IMR-90 (cell line): ENCODE measurements around the gene CYP46A1. TPM values are rescaled to one million over a fixed set of nuclear protein-coding genes. Genes with fewer than 3 reads are reported as not detected.

Experiments
- ATAC-seq: fragments of 200-7000 bp; cut with Tn5 transposase; 2 replicates; pipeline ENCODE4 v1.9.1; 2020; ENCODE audit warnings: low read depth, mild to moderate bottlenecking, moderate library complexity
- BruUV-seq: library from RNA; stranded (reverse); fragments of 400-500 nt; replicated peaks from 2 replicates; lab custom pipeline; 2021; lab: Mats Ljungman, UMichigan
- CTCF ChIA-PET: fragments of 300-600 bp; formaldehyde crosslinking; extraction: SDS; loops from one replicate; lab custom pipeline; 2021; ENCODE audit warnings: antibody characterized with exemption; lab: Yijun Ruan, JAX
- POLR2A ChIA-PET: fragments of 300-600 bp; sonication (Branson Sonifier 250); formaldehyde crosslinking; loops from one replicate; lab custom pipeline; 2022; ENCODE audit warnings: antibody characterized with exemption; ENCODE audit not compliant: unreplicated experiment; lab: Charles Lee
- DNase-seq: peaks from one replicate; pipeline ENCODE4 v3.0.0; 2013
- H2AFZ ChIP-seq: replicated peaks from 2 replicates; pipeline ENCODE3; 2013; ENCODE audit warnings: low read length, mild to moderate bottlenecking; ENCODE audit not compliant: poor library complexity
- H2AK5ac ChIP-seq: 2 replicates; pipeline ENCODE4 v1.6.1; 2013; ENCODE audit warnings: low read depth, low read length, inconsistent platforms
- H2AK9ac ChIP-seq: replicated peaks from 2 replicates; pipeline ENCODE3; 2013; ENCODE audit warnings: mild to moderate bottlenecking, low read depth, low read length, moderate library complexity; ENCODE audit not compliant: poor library complexity
- H2BK120ac ChIP-seq: 2 replicates; pipeline ENCODE4 v1.6.1; 2013; ENCODE audit warnings: low read depth, low read length, inconsistent platforms
- H2BK15ac ChIP-seq: 3 replicates; pipeline ENCODE4 v1.6.1; 2013; ENCODE audit warnings: low read depth, low read length, inconsistent platforms
- H2BK20ac ChIP-seq: 2 replicates; pipeline ENCODE4 v1.6.1; 2013; ENCODE audit warnings: low read depth, mild to moderate bottlenecking, inconsistent platforms, low read length, moderate library complexity
- H2BK5ac ChIP-seq: 2 replicates; pipeline ENCODE4 v1.6.1; 2013; ENCODE audit warnings: mild to moderate bottlenecking, low read depth, low read length, inconsistent platforms; ENCODE audit not compliant: poor library complexity, severe bottlenecking
- H3K14ac ChIP-seq: replicated peaks from 2 replicates; pipeline ENCODE4 v1.6.1; 2013; ENCODE audit warnings: low read depth, low read length, inconsistent platforms
- H3K18ac ChIP-seq: 2 replicates; pipeline ENCODE4 v1.6.1; 2013; ENCODE audit warnings: low read depth, low read length, control low read depth
- H3K23ac ChIP-seq: 2 replicates; pipeline ENCODE4 v1.6.1; 2013; ENCODE audit warnings: low read depth, low read length, inconsistent platforms
- H3K27ac ChIP-seq: 2 replicates; pipeline ENCODE4 v1.5.1; 2013; ENCODE audit warnings: mild to moderate bottlenecking, control low read depth, low read length; ENCODE audit not compliant: insufficient read depth
- H3K27me3 ChIP-seq: 2 replicates; pipeline ENCODE4 v1.6.1; 2013; ENCODE audit warnings: low read length; ENCODE audit not compliant: control insufficient read depth, insufficient read depth
- H3K36me3 ChIP-seq: 2 replicates; pipeline ENCODE4 v1.6.1; 2013; ENCODE audit warnings: low read length, mixed read lengths; ENCODE audit not compliant: control insufficient read depth, insufficient read depth
- H3K4ac ChIP-seq: 2 replicates; pipeline ENCODE4 v1.6.1; 2013; ENCODE audit warnings: low read depth, low read length, inconsistent platforms
- H3K4me1 ChIP-seq: 2 replicates; pipeline ENCODE4 v1.6.1; 2013; ENCODE audit warnings: low read length, mixed read lengths; ENCODE audit not compliant: control insufficient read depth, insufficient read depth
- H3K4me2 ChIP-seq: 2 replicates; pipeline ENCODE4 v1.6.1; 2013; ENCODE audit warnings: low read depth, mild to moderate bottlenecking, control low read depth, low read length, moderate library complexity
- H3K4me3 ChIP-seq: 2 replicates; pipeline ENCODE4 v1.5.1; 2013; ENCODE audit warnings: low read depth, mild to moderate bottlenecking, control low read depth, low read length, moderate library complexity; ENCODE audit not compliant: insufficient read depth
- H3K56ac ChIP-seq: 2 replicates; pipeline ENCODE4 v1.6.1; 2013; ENCODE audit warnings: low read length, inconsistent platforms; ENCODE audit not compliant: insufficient read depth; ENCODE audit errors: extremely low read depth
- H3K79me1 ChIP-seq, 2 experiments: 2 replicates each; pipeline ENCODE4 v1.6.1; 2013; ENCODE audit warnings: low read length in 2 of 2, inconsistent platforms in 1 of 2, low read depth in 1 of 2
- H3K9ac ChIP-seq: 2 replicates; pipeline ENCODE4 v1.6.1; 2013; ENCODE audit warnings: low read depth, low read length, control low read depth
- H3K9me1 ChIP-seq: 2 replicates; pipeline ENCODE4 v1.6.1; 2013; ENCODE audit warnings: low read length, inconsistent platforms; ENCODE audit not compliant: insufficient read depth
- H3K9me3 ChIP-seq: 2 replicates; pipeline ENCODE4 v1.6.1; 2013; ENCODE audit warnings: low read length; ENCODE audit not compliant: control insufficient read depth, insufficient read depth
- H4K20me1 ChIP-seq: 2 replicates; pipeline ENCODE4 v1.6.1; 2013; ENCODE audit warnings: low read length, inconsistent platforms; ENCODE audit not compliant: insufficient read depth
- H4K5ac ChIP-seq: 2 replicates; pipeline ENCODE4 v1.6.1; 2013; ENCODE audit warnings: mild to moderate bottlenecking, low read depth, low read length, control low read depth
- H4K8ac ChIP-seq, 2 experiments: 2 replicates each; pipeline ENCODE4 v1.6.1; 2013; ENCODE audit warnings: low read depth in 2 of 2, low read length in 2 of 2, control low read depth in 1 of 2, inconsistent platforms in 1 of 2
- H4K91ac ChIP-seq: 2 replicates; pipeline ENCODE4 v1.6.1; 2013; ENCODE audit warnings: low read depth, low read length, inconsistent platforms; ENCODE audit not compliant: insufficient read depth
- BHLHE40 ChIP-seq: fragments of 150-350 bp; IDR thresholded peaks from 2 replicates; pipeline ENCODE4 v1.6.1; 2016; ENCODE audit warnings: mild to moderate bottlenecking, low read depth, low read length
- CEBPB ChIP-seq: IDR thresholded peaks from 2 replicates; pipeline ENCODE4 v1.6.1; 2012; ENCODE audit warnings: low read depth, low read length, improper control_type of control experiment
- CHD1 ChIP-seq: IDR thresholded peaks from 2 replicates; pipeline ENCODE4 v1.6.1; 2012; ENCODE audit warnings: low read depth, low read length, improper control_type of control experiment
- FOS ChIP-seq: fragments of 150-350 bp; IDR thresholded peaks from 2 replicates; pipeline ENCODE4 v1.6.1; 2016; ENCODE audit warnings: low read depth, low read length
- MAFK ChIP-seq: IDR thresholded peaks from 2 replicates; pipeline ENCODE4 v1.6.1; 2012; ENCODE audit warnings: low read depth, low read length, improper control_type of control experiment
- MAZ ChIP-seq: IDR thresholded peaks from 2 replicates; pipeline ENCODE4 v1.6.1; 2012; ENCODE audit warnings: low read depth, mild to moderate bottlenecking, low read length, improper control_type of control experiment, moderate library complexity, borderline replicate concordance
- MXI1 ChIP-seq: IDR thresholded peaks from 2 replicates; pipeline ENCODE4 v1.6.1; 2012; ENCODE audit warnings: low read depth, mild to moderate bottlenecking, low read length, moderate library complexity, borderline replicate concordance
- NFE2L2 ChIP-seq: fragments of 150-350 bp; IDR thresholded peaks from 2 replicates; pipeline ENCODE4 v1.6.1; 2016; ENCODE audit warnings: low read depth, mild to moderate bottlenecking, low read length
- POLR2A ChIP-seq: IDR thresholded peaks from 2 replicates; pipeline ENCODE4 v1.6.1; 2012; ENCODE audit warnings: mild to moderate bottlenecking, low read depth, low read length
- RAD21 ChIP-seq: IDR thresholded peaks from 2 replicates; pipeline ENCODE4 v1.6.1; 2012; ENCODE audit warnings: low read length, improper control_type of control experiment
- RCOR1 ChIP-seq: IDR thresholded peaks from 2 replicates; pipeline ENCODE4 v1.6.1; 2012; ENCODE audit warnings: mild to moderate bottlenecking, low read length, improper control_type of control experiment; ENCODE audit not compliant: insufficient replicate concordance
- RFX5 ChIP-seq: IDR thresholded peaks from 2 replicates; pipeline ENCODE4 v1.8.0; 2012; ENCODE audit warnings: low read depth, mild to moderate bottlenecking, low read length, moderate library complexity
- SMC3 ChIP-seq: fragments of 150-350 bp; IDR thresholded peaks from 2 replicates; pipeline ENCODE4 v1.6.1; 2016; ENCODE audit warnings: low read depth, mild to moderate bottlenecking, antibody characterized with exemption, low read length, moderate library complexity
- WGBS, 2 experiments: methylation state at CpG; one replicate each; pipeline versions ENCODE4 v1.1.5 to v1.1.7; 2013; ENCODE audit warnings: missing lambda C conversion rate in 2 of 2; ENCODE audit not compliant: insufficient read length in 1 of 2; ENCODE audit errors: extremely low coverage in 2 of 2; 5-methylcytosine and 5-hydroxymethylcytosine counted together
- dilution Hi-C: fragments of 300-500 bp; cut with HindIII; formaldehyde crosslinking; loops from one replicate; pipeline ENCODE4 v1.14.3; 2018; ENCODE audit warnings: low sequenced_read_pairs; ENCODE audit not compliant: unreplicated experiment
- in situ Hi-C: fragments of 300-500 bp; cut with MboI; formaldehyde crosslinking; loops from 3 replicates; pipeline ENCODE4 v1.14.3; 2019; ENCODE audit warnings: low sequenced_read_pairs, inconsistent platforms, mixed read lengths
- intact Hi-C: fragments of 100-400 bp; cut with micrococcal nuclease; formaldehyde crosslinking; loops from 2 replicates; pipeline ENCODE4 v1.10.0; 2022
- polyA plus RNA-seq, 3 experiments: library from polyadenylated mRNA; depleted of rRNA; stranded (reverse); fragments of >200 nt; gene quantifications; 2 replicates each; pipeline ENCODE4 v1.2.3, GENCODE V29; 2012; ENCODE audit warnings: low replicate concordance in 1 of 3
- total RNA-seq: library from RNA; depleted of rRNA; stranded (reverse); fragments of >200 nt; gene quantifications from 2 replicates; pipeline ENCODE4 v1.2.3, GENCODE V29; 2012
- TF ChIP-seq, protein P1 (sequence below): fragments of 150-350 bp; IDR thresholded peaks from 2 replicates; pipeline ENCODE4 v1.6.1; 2016; ENCODE audit warnings: low read depth, mild to moderate bottlenecking, low read length, moderate library complexity, borderline replicate concordance
- TF ChIP-seq, protein P2 (sequence below): fragments of 150-350 bp; IDR thresholded peaks from 2 replicates; pipeline ENCODE4 v1.6.1; 2017; ENCODE audit warnings: mild to moderate bottlenecking, antibody characterized with exemption, low read length, low read depth
- TF ChIP-seq, protein P3 (sequence below): conservative IDR thresholded peaks from 2 replicates; pipeline ENCODE4 v1.5.1; 2012; ENCODE audit warnings: mild to moderate bottlenecking, low read depth, low read length, improper control_type of control experiment

Gene CYP46A1
- total and polyA plus RNA-seq, 2 of the 4 experiments (the other 2 are of a cell fraction) = 0.18 to 0.31 TPM

DNA sequence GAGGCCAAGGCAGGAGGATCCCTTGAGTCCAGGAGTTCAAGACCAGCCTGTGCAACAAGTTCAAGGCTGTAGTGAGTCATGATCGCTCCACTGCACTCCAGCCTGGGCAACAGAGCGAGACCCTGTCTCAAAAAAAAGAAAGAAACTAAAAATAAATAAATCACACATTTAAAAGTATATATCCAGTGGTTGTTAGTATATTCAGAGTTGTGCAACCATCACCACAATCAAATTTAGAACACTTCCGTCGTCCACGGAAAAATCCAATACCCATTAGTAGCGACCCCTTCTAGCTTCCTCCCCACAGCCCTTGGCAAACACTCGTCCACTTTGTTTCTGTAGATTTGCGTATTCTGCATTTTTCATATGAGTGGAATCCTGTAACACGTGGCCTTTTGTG lies 64.4 kb downstream of the CYP46A1 start:
- ATAC-seq = no peak
- no peaks in the 10 kb centered on the region for H3K9me3 ChIP-seq
- H3K9ac ChIP-seq = no peak overlapping the region
- WGBS, 2 experiments = 89% methylated on average over 3 of the region's 9 CpGs; no CpG with 5 or more reads in 1 of the 2 experiments
- H2AFZ ChIP-seq = no peak overlapping the region
- H3K4me3 ChIP-seq = no peak overlapping the region
- H4K20me1 ChIP-seq = peaks cover 9% of the 10 kb centered on the region; the same call in 1 of the 2 replicates
- dilution Hi-C loops = no loop called here
- no peak overlapping the region for H2BK20ac ChIP-seq
- H4K5ac ChIP-seq = no peak overlapping the region
- in situ Hi-C loops = no loop called here
- no peak overlapping the region for H4K8ac ChIP-seq
- H3K4me1 ChIP-seq = peaks cover 37% of the 10 kb centered on the region
- ChIA-PET POLR2A (no interaction called here), CTCF (interaction anchor here (0.7 to 1.4 kb wide), 2 partner anchors 18 to 151 kb away, joined by 4 to 6 read pairs; no protein-coding TSS in a partner anchor)
- no peak overlapping the region; the same call in 1 of the 2 replicates for H3K14ac ChIP-seq
- H3K23ac ChIP-seq = no peak overlapping the region
- no peaks in the 10 kb centered on the region for H3K27me3 ChIP-seq
- H2AK5ac ChIP-seq = peak overlapping the region; percentile 69; the same call in 1 of the 2 replicates
- H2BK120ac ChIP-seq = peak overlapping the region; percentile 23; the same call in 1 of the 2 replicates
- H3K4ac ChIP-seq = peak overlapping the region; percentile 96
- TF ChIP-seq, protein P1, sequence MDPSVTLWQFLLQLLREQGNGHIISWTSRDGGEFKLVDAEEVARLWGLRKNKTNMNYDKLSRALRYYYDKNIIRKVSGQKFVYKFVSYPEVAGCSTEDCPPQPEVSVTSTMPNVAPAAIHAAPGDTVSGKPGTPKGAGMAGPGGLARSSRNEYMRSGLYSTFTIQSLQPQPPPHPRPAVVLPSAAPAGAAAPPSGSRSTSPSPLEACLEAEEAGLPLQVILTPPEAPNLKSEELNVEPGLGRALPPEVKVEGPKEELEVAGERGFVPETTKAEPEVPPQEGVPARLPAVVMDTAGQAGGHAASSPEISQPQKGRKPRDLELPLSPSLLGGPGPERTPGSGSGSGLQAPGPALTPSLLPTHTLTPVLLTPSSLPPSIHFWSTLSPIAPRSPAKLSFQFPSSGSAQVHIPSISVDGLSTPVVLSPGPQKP = no peak
- no peak for TF ChIP-seq CEBPB
- no peak for TF ChIP-seq MAFK
- TF ChIP-seq MAZ = no peak
- TF ChIP-seq RAD21 = no peak
- TF ChIP-seq MXI1 = no peak
- TF ChIP-seq POLR2A = no peak
- TF ChIP-seq SMC3 = no peak
- TF ChIP-seq, protein P2, sequence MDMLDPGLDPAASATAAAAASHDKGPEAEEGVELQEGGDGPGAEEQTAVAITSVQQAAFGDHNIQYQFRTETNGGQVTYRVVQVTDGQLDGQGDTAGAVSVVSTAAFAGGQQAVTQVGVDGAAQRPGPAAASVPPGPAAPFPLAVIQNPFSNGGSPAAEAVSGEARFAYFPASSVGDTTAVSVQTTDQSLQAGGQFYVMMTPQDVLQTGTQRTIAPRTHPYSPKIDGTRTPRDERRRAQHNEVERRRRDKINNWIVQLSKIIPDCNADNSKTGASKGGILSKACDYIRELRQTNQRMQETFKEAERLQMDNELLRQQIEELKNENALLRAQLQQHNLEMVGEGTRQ = no peak
- no peak for TF ChIP-seq NFE2L2
- TF ChIP-seq FOS = no peak
- TF ChIP-seq RCOR1 = no peak
- TF ChIP-seq RFX5 = no peak
- TF ChIP-seq BHLHE40 = no peak
- TF ChIP-seq, protein P3, sequence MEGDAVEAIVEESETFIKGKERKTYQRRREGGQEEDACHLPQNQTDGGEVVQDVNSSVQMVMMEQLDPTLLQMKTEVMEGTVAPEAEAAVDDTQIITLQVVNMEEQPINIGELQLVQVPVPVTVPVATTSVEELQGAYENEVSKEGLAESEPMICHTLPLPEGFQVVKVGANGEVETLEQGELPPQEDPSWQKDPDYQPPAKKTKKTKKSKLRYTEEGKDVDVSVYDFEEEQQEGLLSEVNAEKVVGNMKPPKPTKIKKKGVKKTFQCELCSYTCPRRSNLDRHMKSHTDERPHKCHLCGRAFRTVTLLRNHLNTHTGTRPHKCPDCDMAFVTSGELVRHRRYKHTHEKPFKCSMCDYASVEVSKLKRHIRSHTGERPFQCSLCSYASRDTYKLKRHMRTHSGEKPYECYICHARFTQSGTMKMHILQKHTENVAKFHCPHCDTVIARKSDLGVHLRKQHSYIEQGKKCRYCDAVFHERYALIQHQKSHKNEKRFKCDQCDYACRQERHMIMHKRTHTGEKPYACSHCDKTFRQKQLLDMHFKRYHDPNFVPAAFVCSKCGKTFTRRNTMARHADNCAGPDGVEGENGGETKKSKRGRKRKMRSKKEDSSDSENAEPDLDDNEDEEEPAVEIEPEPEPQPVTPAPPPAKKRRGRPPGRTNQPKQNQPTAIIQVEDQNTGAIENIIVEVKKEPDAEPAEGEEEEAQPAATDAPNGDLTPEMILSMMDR = no peak
- TF ChIP-seq CHD1 = no peak
- intact Hi-C loops = no loop called here
- H3K79me1 ChIP-seq = peaks cover 0 to 16% of the 10 kb centered on the region in 2 experiments; a peak in 1 of 4 replicates
- no peak overlapping the region for H3K18ac ChIP-seq
- peaks cover 22% of the 10 kb centered on the region for H3K9me1 ChIP-seq
- H3K27ac ChIP-seq = no peak overlapping the region
- H2AK9ac ChIP-seq = no peak overlapping the region
- no peak overlapping the region for H4K91ac ChIP-seq
- H2BK5ac ChIP-seq = no peak overlapping the region
- BruUV-seq = no TSS peak
- no peak overlapping the region for H3K56ac ChIP-seq
- no peak overlapping the region for H3K4me2 ChIP-seq
- no peak overlapping the region for H2BK15ac ChIP-seq
- no peaks in the 10 kb centered on the region for H3K36me3 ChIP-seq
- no peak for DNase-seq
